Measurements from ENCODE around the gene C11orf21.

DNA sequence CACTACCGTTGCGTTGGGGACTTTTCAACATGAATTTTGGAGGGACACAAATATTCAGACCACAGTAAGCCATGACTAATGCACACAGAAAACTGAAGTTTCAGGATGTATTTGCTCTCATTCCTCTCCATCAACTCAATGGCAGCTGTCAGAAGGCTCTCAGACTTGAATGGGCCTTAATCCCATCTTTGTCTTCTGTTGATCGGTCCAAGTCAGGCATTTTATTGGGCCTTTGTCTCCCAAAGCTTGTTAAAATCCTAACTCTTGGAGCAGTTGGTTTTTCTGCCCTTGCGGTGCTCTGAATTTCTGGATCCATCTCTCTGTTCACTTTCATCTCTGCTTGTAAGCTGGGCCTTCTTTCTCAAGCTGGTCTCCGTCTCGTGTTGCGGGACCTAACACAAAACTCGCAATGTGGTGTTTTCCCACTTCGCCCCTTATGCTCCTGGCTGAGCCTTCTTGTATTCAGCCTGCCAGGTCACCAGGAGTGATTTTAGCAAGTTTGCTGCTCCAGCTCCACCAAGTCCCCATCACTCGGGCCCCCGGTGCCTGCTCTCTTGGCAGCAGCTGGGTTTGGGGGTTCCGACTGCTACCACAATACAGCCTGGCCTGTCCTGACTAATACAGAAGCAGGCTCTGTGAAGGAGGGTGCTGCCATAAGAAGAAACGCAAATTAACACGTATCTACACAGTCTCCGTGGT, 27.1 kb upstream of the C11orf21 start:
- TF ChIP-seq CTCF (conservative IDR thresholded peaks at IDR 0.05 in 1 of 2, IDR thresholded peaks at IDR 0.05 in 1 of 2; ENCODE audit: low read depth in 1 of 2, low read length in 2 of 2) (no peak), EZH2 (IDR thresholded peaks at IDR 0.05; ENCODE audit: low read length, missing control alignments) (no peak)
